ENCODE measurements around the gene WASF1. TPM values are rescaled to one million over a fixed set of nuclear protein-coding genes. Genes with fewer than 3 reads are reported as not detected.

Gene WASF1
- total RNA-seq, 1 experiment from 2014 or later: 22.3 TPM

DNA sequence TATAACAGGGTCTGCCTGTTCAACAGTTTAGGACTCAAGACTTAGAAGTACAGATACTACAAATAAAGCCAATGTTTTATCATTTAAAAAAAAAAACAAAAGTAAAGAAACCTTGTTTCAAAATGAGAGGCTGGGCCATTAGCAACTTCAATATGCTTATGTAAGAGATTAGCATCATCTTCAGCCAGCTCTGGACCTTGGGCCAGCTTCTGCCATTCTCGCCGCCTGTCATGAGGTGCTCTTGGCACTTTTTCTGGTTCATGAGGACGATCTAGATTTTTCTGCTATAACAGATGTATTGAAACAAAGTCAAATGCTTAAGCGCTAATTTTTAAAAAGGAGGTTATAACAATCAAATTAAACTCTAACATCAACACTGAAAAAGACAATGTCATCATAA lies 74.2 kb downstream of the WASF1 start:
- no peak overlapping the region for H3K27ac Mint-ChIP-seq
- ATAC-seq (no peak), DNase-seq (ENCODE audit: low spot score) (no peak)
- no peak overlapping the region for H3K4me3 Mint-ChIP-seq
- CTCF ChIA-PET: no interaction called here
- POLR2A ChIA-PET: no interaction called here
- TF ChIP-seq NFATC4 (CRISPR knock-in tag; IDR thresholded peaks at IDR 0.05): no peak
- no peak for TF ChIP-seq RELA (CRISPR knock-in tag; IDR thresholded peaks at IDR 0.05; ENCODE audit: borderline replicate concordance)
- TF ChIP-seq ZNF138 (CRISPR knock-in tag; conservative IDR thresholded peaks at IDR 0.05): no peak
- TF ChIP-seq, protein P1, sequence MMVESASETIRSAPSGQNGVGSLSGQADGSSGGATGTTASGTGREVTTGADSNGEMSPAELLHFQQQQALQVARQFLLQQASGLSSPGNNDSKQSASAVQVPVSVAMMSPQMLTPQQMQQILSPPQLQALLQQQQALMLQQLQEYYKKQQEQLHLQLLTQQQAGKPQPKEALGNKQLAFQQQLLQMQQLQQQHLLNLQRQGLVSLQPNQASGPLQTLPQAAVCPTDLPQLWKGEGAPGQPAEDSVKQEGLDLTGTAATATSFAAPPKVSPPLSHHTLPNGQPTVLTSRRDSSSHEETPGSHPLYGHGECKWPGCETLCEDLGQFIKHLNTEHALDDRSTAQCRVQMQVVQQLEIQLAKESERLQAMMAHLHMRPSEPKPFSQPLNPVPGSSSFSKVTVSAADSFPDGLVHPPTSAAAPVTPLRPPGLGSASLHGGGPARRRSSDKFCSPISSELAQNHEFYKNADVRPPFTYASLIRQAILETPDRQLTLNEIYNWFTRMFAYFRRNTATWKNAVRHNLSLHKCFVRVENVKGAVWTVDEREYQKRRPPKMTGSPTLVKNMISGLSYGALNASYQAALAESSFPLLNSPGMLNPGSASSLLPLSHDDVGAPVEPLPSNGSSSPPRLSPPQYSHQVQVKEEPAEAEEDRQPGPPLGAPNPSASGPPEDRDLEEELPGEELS (CRISPR knock-in tag; IDR thresholded peaks at IDR 0.05): no peak
- TF ChIP-seq, protein P2, sequence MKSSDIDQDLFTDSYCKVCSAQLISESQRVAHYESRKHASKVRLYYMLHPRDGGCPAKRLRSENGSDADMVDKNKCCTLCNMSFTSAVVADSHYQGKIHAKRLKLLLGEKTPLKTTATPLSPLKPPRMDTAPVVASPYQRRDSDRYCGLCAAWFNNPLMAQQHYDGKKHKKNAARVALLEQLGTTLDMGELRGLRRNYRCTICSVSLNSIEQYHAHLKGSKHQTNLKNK (CRISPR knock-in tag; IDR thresholded peaks at IDR 0.05): no peak
- TF ChIP-seq GRHL2 (CRISPR knock-in tag; IDR thresholded peaks at IDR 0.05; ENCODE audit: insufficient replicate concordance, severe bottlenecking): no peak
- TF ChIP-seq, protein P3, sequence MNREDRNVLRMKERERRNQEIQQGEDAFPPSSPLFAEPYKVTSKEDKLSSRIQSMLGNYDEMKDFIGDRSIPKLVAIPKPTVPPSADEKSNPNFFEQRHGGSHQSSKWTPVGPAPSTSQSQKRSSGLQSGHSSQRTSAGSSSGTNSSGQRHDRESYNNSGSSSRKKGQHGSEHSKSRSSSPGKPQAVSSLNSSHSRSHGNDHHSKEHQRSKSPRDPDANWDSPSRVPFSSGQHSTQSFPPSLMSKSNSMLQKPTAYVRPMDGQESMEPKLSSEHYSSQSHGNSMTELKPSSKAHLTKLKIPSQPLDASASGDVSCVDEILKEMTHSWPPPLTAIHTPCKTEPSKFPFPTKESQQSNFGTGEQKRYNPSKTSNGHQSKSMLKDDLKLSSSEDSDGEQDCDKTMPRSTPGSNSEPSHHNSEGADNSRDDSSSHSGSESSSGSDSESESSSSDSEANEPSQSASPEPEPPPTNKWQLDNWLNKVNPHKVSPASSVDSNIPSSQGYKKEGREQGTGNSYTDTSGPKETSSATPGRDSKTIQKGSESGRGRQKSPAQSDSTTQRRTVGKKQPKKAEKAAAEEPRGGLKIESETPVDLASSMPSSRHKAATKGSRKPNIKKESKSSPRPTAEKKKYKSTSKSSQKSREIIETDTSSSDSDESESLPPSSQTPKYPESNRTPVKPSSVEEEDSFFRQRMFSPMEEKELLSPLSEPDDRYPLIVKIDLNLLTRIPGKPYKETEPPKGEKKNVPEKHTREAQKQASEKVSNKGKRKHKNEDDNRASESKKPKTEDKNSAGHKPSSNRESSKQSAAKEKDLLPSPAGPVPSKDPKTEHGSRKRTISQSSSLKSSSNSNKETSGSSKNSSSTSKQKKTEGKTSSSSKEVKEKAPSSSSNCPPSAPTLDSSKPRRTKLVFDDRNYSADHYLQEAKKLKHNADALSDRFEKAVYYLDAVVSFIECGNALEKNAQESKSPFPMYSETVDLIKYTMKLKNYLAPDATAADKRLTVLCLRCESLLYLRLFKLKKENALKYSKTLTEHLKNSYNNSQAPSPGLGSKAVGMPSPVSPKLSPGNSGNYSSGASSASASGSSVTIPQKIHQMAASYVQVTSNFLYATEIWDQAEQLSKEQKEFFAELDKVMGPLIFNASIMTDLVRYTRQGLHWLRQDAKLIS (CRISPR knock-in tag; IDR thresholded peaks at IDR 0.05; ENCODE audit: borderline replicate concordance): no peak
- no peak for TF ChIP-seq NFE2L1 (CRISPR knock-in tag; IDR thresholded peaks at IDR 0.05)
- TF ChIP-seq RORB (CRISPR knock-in tag; IDR thresholded peaks at IDR 0.05): no peak
- TF ChIP-seq, protein P4, sequence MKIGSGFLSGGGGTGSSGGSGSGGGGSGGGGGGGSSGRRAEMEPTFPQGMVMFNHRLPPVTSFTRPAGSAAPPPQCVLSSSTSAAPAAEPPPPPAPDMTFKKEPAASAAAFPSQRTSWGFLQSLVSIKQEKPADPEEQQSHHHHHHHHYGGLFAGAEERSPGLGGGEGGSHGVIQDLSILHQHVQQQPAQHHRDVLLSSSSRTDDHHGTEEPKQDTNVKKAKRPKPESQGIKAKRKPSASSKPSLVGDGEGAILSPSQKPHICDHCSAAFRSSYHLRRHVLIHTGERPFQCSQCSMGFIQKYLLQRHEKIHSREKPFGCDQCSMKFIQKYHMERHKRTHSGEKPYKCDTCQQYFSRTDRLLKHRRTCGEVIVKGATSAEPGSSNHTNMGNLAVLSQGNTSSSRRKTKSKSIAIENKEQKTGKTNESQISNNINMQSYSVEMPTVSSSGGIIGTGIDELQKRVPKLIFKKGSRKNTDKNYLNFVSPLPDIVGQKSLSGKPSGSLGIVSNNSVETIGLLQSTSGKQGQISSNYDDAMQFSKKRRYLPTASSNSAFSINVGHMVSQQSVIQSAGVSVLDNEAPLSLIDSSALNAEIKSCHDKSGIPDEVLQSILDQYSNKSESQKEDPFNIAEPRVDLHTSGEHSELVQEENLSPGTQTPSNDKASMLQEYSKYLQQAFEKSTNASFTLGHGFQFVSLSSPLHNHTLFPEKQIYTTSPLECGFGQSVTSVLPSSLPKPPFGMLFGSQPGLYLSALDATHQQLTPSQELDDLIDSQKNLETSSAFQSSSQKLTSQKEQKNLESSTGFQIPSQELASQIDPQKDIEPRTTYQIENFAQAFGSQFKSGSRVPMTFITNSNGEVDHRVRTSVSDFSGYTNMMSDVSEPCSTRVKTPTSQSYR (CRISPR knock-in tag; IDR thresholded peaks at IDR 0.05): no peak
- TF ChIP-seq IRF2 (CRISPR knock-in tag; IDR thresholded peaks at IDR 0.05; ENCODE audit: borderline replicate concordance, low read depth): no peak
- TF ChIP-seq, protein P5, sequence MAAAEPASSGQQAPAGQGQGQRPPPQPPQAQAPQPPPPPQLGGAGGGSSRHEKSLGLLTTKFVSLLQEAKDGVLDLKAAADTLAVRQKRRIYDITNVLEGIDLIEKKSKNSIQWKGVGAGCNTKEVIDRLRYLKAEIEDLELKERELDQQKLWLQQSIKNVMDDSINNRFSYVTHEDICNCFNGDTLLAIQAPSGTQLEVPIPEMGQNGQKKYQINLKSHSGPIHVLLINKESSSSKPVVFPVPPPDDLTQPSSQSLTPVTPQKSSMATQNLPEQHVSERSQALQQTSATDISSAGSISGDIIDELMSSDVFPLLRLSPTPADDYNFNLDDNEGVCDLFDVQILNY (CRISPR knock-in tag; IDR thresholded peaks at IDR 0.05): no peak
- TF ChIP-seq, protein P6, sequence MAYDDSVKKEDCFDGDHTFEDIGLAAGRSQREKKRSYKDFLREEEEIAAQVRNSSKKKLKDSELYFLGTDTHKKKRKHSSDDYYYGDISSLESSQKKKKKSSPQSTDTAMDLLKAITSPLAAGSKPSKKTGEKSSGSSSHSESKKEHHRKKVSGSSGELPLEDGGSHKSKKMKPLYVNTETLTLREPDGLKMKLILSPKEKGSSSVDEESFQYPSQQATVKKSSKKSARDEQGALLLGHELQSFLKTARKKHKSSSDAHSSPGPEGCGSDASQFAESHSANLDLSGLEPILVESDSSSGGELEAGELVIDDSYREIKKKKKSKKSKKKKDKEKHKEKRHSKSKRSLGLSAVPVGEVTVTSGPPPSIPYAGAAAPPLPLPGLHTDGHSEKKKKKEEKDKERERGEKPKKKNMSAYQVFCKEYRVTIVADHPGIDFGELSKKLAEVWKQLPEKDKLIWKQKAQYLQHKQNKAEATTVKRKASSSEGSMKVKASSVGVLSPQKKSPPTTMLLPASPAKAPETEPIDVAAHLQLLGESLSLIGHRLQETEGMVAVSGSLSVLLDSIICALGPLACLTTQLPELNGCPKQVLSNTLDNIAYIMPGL (CRISPR knock-in tag; IDR thresholded peaks at IDR 0.05): no peak
- TF ChIP-seq, protein P7, sequence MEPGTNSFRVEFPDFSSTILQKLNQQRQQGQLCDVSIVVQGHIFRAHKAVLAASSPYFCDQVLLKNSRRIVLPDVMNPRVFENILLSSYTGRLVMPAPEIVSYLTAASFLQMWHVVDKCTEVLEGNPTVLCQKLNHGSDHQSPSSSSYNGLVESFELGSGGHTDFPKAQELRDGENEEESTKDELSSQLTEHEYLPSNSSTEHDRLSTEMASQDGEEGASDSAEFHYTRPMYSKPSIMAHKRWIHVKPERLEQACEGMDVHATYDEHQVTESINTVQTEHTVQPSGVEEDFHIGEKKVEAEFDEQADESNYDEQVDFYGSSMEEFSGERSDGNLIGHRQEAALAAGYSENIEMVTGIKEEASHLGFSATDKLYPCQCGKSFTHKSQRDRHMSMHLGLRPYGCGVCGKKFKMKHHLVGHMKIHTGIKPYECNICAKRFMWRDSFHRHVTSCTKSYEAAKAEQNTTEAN (CRISPR knock-in tag; IDR thresholded peaks at IDR 0.05): no peak
- TF ChIP-seq, protein P8, sequence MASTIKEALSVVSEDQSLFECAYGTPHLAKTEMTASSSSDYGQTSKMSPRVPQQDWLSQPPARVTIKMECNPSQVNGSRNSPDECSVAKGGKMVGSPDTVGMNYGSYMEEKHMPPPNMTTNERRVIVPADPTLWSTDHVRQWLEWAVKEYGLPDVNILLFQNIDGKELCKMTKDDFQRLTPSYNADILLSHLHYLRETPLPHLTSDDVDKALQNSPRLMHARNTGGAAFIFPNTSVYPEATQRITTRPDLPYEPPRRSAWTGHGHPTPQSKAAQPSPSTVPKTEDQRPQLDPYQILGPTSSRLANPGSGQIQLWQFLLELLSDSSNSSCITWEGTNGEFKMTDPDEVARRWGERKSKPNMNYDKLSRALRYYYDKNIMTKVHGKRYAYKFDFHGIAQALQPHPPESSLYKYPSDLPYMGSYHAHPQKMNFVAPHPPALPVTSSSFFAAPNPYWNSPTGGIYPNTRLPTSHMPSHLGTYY (CRISPR knock-in tag; IDR thresholded peaks at IDR 0.05): no peak
- H3K36me3 Mint-ChIP-seq: peaks cover 12% of the 10 kb centered on the region
- no peaks in the 10 kb centered on the region for H3K27me3 Mint-ChIP-seq (ENCODE audit: low read depth)
- no peaks in the 10 kb centered on the region for H3K9me3 Mint-ChIP-seq
- H3K4me1 Mint-ChIP-seq: peaks cover 11% of the 10 kb centered on the region

Measured in WTC11 (cell line).